Transverse colon (tissue), 4 donors: Measurements from ENCODE around the gene TTC39A. TPM values are rescaled to one million over a fixed set of nuclear protein-coding genes. Genes with fewer than 3 reads are reported as not detected.

Source experiments
- DNase-seq: peaks from one replicate; pipeline ENCODE4 v3.0.0-alpha.2; 2019
- H3K27ac ChIP-seq, 4 donors: fragments of 200-600 bp; sonication (generic); 2 replicates each; pipeline ENCODE4 v1.5.1; 2016 to 2018; ENCODE audit warnings: inconsistent platforms in 4 of 4
- H3K27me3 ChIP-seq: fragments of 200-600 bp; sonication (generic); 2 replicates; pipeline ENCODE4 v1.5.1; 2017; ENCODE audit warnings: inconsistent platforms
- H3K36me3 ChIP-seq, 4 donors: fragments of 200-600 bp; sonication (generic); 2 replicates each; pipeline ENCODE4 v1.5.1; 2017 to 2019; ENCODE audit warnings: inconsistent platforms in 4 of 4
- H3K4me1 ChIP-seq, 4 donors: fragments of 200-600 bp; sonication (generic); 2 replicates each; pipeline ENCODE4 v1.5.1; 2017 to 2020; ENCODE audit warnings: inconsistent platforms in 4 of 4
- H3K4me3 ChIP-seq, 4 donors: fragments of 200-600 bp; sonication (generic); 1 replicate in 1 of 4; 2 replicates in 3 of 4; pipeline versions ENCODE4 v1.5.1 to v1.6.1; 2017 to 2019; ENCODE audit warnings: inconsistent platforms in 4 of 4
- H3K9me3 ChIP-seq, 2 donors: fragments of 200-600 bp; sonication (generic); 2 replicates each; pipeline ENCODE4 v1.5.1; 2017 to 2019; ENCODE audit warnings: inconsistent platforms in 2 of 2
- EP300 ChIP-seq: sonication (generic); formaldehyde crosslinking; IDR thresholded peaks from one replicate; pipeline ENCODE4 v1.6.1; 2017; ENCODE audit warnings: antibody characterized with exemption, low read depth
- POLR2A ChIP-seq: fragments of 450-650 bp; IDR thresholded peaks from one replicate; pipeline ENCODE4 v1.6.1; 2016; ENCODE audit warnings: antibody characterized with exemption, mild to moderate bottlenecking, moderate library complexity
- POLR2AphosphoS5 ChIP-seq, 3 donors: sonication (generic); formaldehyde crosslinking; IDR thresholded peaks; one replicate each; pipeline ENCODE4 v1.6.1; 2016; ENCODE audit warnings: antibody characterized with exemption in 3 of 3
- WGBS, 2 donors: methylation state at CpG; one replicate each; pipeline ENCODE4 v1.1.5; 2018; ENCODE audit warnings: low coverage in 1 of 2; 5-methylcytosine and 5-hydroxymethylcytosine counted together
- in situ Hi-C, 4 donors: fragments of 200-750 bp; cut with MboI; loops; one replicate each; pipeline versions ENCODE4 v1.15.0 to v1.15.1; 2017; ENCODE audit warnings: low sequenced_read_pairs in 3 of 4, low pct_ligation_motif_present in 1 of 4, low pct_unique_long_range_greater_than_20kb in 1 of 4
- intact Hi-C: fragments of 100-400 bp; cut with DNase I; formaldehyde crosslinking; loops from one replicate; pipeline ENCODE4 v1.15.1; 2023; ENCODE audit warnings: low total_unique reads
- total RNA-seq, 4 donors: library from RNA; depleted of rRNA; stranded (reverse); fragments of >200 nt; gene quantifications; one replicate each; pipeline ENCODE4 v1.1.0, GENCODE V29; 2016
- TF ChIP-seq, protein P1 (sequence below), 5 experiments: fragments of 200-600 bp in 3 of 5; fragments of 450-650 bp in 2 of 5; sonication (generic) in 3 of 5; IDR thresholded peaks; 1 replicate in 2 of 5; 2 replicates in 3 of 5; pipeline ENCODE4 v1.5.1; 2016 to 2017; ENCODE audit warnings: antibody characterized with exemption in 5 of 5, inconsistent platforms in 3 of 5, mild to moderate bottlenecking in 2 of 5, moderate library complexity in 1 of 5

The TTC39A gene
- total RNA-seq, 4 donors from 2014 or later: 41.8 to 96.1 (median 73.0) TPM

DNA sequence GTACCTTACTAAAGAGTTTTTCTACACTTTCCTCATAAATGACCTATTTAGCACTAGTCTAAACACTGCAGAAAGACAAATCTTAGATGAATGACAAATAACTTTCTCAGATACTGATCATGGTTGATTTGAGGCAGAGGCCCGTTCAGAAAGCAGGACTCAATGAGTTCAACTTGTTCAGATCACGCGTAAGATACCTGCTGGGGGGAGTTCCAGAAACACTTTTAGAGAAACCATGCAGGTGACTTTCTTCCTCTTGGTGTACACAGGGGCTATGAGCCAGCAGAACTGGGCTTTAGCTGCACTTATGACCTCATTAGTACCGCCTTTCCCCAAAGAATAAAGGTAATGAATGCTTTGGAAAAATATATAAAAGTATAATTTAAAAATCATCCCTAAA lies 38.8 kb upstream of the TTC39A start:
- in situ Hi-C loops (loop anchor here in 1 of 4 donors (25.0 kb wide), 1 partner anchor 168 kb away; no protein-coding TSS in a partner anchor), intact Hi-C loops (no loop called here)
- no peak for DNase-seq
- H3K9me3 ChIP-seq: no peaks in the 10 kb centered on the region
- H3K4me1 ChIP-seq: no peaks in the 10 kb centered on the region
- no peaks in the 10 kb centered on the region for H3K27me3 ChIP-seq
- H3K27ac ChIP-seq: no peak overlapping the region
- no peak overlapping the region for H3K4me3 ChIP-seq
- no peak for TF ChIP-seq EP300
- peaks cover 0 to 18% (median 7%) of the 10 kb centered on the region in 4 donors for H3K36me3 ChIP-seq
- 93 to 94% methylated on average over 4 of the region's 4 CpGs for WGBS, 2 donors

DNA sequence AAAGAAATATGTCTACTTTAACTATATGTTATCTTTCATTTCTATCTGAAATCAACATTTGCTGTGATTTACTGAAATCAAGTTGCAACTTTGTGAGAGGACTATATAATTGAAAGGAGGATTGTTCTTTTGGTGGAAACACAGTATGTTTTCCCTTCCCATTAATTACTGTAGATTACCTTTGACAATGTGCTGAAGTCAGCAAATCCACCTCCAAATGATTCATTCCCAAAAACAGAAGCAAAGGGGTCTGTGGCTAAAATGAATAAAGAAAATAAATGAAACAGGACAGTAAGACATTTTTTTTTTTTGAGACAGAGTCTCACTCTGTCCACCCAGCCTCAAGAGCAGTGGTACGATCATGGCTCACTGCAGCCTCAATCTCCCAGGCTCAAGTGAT lies 35.4 kb upstream of the TTC39A start:
- TF ChIP-seq, protein P1, sequence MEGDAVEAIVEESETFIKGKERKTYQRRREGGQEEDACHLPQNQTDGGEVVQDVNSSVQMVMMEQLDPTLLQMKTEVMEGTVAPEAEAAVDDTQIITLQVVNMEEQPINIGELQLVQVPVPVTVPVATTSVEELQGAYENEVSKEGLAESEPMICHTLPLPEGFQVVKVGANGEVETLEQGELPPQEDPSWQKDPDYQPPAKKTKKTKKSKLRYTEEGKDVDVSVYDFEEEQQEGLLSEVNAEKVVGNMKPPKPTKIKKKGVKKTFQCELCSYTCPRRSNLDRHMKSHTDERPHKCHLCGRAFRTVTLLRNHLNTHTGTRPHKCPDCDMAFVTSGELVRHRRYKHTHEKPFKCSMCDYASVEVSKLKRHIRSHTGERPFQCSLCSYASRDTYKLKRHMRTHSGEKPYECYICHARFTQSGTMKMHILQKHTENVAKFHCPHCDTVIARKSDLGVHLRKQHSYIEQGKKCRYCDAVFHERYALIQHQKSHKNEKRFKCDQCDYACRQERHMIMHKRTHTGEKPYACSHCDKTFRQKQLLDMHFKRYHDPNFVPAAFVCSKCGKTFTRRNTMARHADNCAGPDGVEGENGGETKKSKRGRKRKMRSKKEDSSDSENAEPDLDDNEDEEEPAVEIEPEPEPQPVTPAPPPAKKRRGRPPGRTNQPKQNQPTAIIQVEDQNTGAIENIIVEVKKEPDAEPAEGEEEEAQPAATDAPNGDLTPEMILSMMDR (IDR thresholded peaks at IDR 0.05): no peak
- TF ChIP-seq POLR2A: no peak
- TF ChIP-seq POLR2AphosphoS5 (IDR thresholded peaks at IDR 0.05): no peak
- no peak for TF ChIP-seq EP300
- in situ Hi-C loops (loop anchor here in 1 of 4 donors (25.0 kb wide), 1 partner anchor 172 kb away; no protein-coding TSS in a partner anchor), intact Hi-C loops (no loop called here)
- Histone ChIP-seq H3K9me3 (no peaks in the 10 kb centered on the region), H3K36me3 (peaks cover 0 to 27% (median 7%) of the 10 kb centered on the region in 4 donors), H3K4me3 (no peak overlapping the region), H3K27ac (no peak overlapping the region), H3K27me3 (no peaks in the 10 kb centered on the region), H3K4me1 (no peaks in the 10 kb centered on the region)
- DNase-seq: no peak
- WGBS, 2 donors: 96% methylated on average over 1 of the region's 1 CpG; no CpG with 5 or more reads in 1 of the 2 donors

DNA sequence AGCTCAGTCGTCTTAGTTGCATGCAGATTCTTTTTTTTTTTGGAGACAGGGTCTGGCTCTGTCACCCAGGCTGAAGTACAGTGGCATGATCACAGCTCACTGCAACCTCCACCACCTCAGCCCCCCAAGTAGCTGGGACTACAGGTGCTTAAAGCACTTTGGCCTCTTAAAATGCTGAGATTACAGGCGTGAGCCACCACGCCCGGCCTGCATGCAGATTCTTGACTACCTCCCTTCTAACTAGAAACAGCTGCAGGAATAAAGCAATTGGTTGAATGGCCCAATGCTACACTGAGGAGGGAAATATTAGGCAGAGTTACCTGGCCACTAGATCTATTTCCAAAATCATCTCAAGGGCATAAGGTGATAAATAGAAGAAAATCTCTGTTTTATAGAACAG lies 29.5 kb upstream of the TTC39A start:
- Histone ChIP-seq H3K36me3 (peaks cover 0 to 39% (median 12%) of the 10 kb centered on the region in 4 donors), H3K27me3 (no peaks in the 10 kb centered on the region), H3K9me3 (no peaks in the 10 kb centered on the region), H3K27ac (no peak overlapping the region), H3K4me1 (no peaks in the 10 kb centered on the region), H3K4me3 (no peak overlapping the region)
- no peak for DNase-seq
- in situ Hi-C loops: loop anchor here in 1 of 4 donors (25.0 kb wide), 1 partner anchor 177 kb away; no protein-coding TSS in a partner anchor
- intact Hi-C loops: no loop called here
- TF ChIP-seq, protein P1 (IDR thresholded peaks at IDR 0.05): no peak
- TF ChIP-seq POLR2A: no peak
- 61% methylated on average over 4 of the region's 4 CpGs; no CpG with 5 or more reads in 1 of the 2 donors for WGBS, 2 donors

DNA sequence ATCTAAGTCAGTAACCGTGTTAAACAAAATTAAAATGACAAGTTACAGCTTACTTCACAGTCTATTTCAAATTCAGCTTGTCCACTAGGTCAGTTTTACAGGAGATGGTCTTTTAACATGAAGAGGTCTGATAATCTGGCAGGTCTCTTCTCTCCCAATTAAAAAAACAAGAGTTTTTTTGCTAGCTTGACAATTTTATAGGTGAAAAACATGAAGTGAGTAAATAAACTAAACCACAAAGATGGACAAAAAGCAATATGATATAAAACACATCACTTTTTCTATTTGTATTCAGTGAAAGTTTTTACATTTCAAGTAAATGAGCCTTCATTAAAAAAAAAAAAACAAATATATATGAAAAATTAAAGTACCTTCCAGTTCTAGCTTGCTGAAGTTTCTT lies 25.0 kb upstream of the TTC39A start:
- Histone ChIP-seq H3K27ac (no peak overlapping the region), H3K4me3 (no peak overlapping the region), H3K27me3 (no peaks in the 10 kb centered on the region), H3K9me3 (no peaks in the 10 kb centered on the region), H3K4me1 (no peaks in the 10 kb centered on the region), H3K36me3 (peaks cover 0 to 36% (median 9%) of the 10 kb centered on the region in 4 donors)
- in situ Hi-C loops (loop anchor here in 1 of 4 donors (25.0 kb wide), 1 partner anchor 182 kb away; no protein-coding TSS in a partner anchor), intact Hi-C loops (no loop called here)
- DNase-seq: no peak
- no peak for TF ChIP-seq POLR2AphosphoS5 (IDR thresholded peaks at IDR 0.05)
- no peak for TF ChIP-seq EP300
- no peak for TF ChIP-seq POLR2A
- TF ChIP-seq, protein P1 (IDR thresholded peaks at IDR 0.05): no peak
- WGBS, 2 donors: 89 to 100% methylated on average over 1 of the region's 1 CpG

DNA sequence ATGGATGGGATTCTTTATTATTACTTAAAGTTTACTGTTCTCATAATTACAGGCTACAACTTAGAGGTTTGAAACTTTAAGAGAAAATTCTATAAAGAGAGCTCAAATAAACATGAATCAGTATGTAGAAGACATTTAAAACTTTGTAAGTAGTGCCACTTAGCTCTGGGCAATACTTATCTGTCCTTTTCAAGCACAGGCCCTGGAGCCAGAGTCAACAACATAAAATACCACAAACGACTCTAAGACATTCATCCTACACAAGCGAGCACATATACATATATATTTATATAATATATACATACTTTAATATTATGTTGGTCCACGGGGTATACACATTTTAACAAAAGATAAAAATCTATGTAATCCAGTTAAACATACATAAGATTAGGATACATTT lies 24.1 kb upstream of the TTC39A start:
- in situ Hi-C loops (loop anchor here in 1 of 4 donors (25.0 kb wide), 1 partner anchor 183 kb away; no protein-coding TSS in a partner anchor), intact Hi-C loops (no loop called here)
- no peaks in the 10 kb centered on the region for H3K4me1 ChIP-seq
- no peak for TF ChIP-seq EP300
- TF ChIP-seq POLR2AphosphoS5 (IDR thresholded peaks at IDR 0.05): no peak
- TF ChIP-seq, protein P1 (IDR thresholded peaks at IDR 0.05): no peak
- no peak for TF ChIP-seq POLR2A
- no peaks in the 10 kb centered on the region for H3K9me3 ChIP-seq
- H3K27me3 ChIP-seq: no peaks in the 10 kb centered on the region
- WGBS, 2 donors: 75 to 82% methylated on average over 3 of the region's 3 CpGs
- no peak overlapping the region for H3K4me3 ChIP-seq
- no peak for DNase-seq
- H3K36me3 ChIP-seq: peaks cover 0 to 36% (median 9%) of the 10 kb centered on the region in 4 donors
- no peak overlapping the region for H3K27ac ChIP-seq
